RKO (cell line): ENCODE data around the gene TMA7.

ENCODE experiments used
- DNase-seq: peaks from one replicate; pipeline ENCODE4 v3.0.0-alpha.2; 2016; ENCODE audit warnings: low spot score

TMA7 gene

GRCh38 chr3:48423241-48423882 lies 16.7 kb upstream of the TMA7 start:
- DNase-seq: no peak

DNA sequence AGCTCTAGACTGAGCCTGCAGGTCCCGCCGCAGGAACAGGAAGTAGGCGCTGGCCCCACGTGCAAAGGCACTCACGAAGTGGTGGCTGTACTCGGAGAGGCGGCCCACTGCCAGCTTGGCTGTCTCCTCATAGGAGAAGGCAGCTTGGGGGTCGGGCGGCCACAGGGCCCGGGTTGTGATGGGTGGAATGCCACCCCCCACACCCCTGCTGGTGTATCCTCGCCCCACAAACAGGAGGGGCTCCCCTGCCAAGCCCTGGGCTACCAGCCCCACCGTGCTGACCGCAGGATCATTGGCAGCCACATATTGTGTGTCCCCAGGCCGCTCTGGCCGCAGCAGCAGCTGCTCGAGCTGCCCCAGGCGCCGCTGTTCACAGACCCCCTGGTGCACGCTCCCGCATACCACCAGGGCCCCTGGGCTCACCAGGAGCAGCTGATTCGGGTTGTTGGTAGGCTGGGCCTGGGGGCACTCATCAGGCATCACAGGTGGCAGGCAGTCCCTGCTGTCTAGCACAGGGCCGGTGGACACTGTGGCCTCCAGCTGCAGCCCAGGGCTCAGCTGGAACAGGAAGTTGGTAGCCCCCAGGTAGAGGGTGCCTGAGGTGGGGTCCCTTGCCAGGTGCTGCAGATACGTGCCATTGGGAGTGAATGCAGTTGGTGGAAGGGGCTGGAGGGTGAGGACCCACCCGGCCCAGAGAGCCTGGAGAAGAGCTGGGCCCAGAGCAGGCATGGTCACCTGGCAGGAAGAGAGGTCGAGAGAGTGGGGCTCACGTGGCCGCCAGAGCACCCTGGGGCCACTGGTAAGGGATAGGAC lies 16.0 kb upstream of the TMA7 start:
- DNase-seq: no peak

DNA sequence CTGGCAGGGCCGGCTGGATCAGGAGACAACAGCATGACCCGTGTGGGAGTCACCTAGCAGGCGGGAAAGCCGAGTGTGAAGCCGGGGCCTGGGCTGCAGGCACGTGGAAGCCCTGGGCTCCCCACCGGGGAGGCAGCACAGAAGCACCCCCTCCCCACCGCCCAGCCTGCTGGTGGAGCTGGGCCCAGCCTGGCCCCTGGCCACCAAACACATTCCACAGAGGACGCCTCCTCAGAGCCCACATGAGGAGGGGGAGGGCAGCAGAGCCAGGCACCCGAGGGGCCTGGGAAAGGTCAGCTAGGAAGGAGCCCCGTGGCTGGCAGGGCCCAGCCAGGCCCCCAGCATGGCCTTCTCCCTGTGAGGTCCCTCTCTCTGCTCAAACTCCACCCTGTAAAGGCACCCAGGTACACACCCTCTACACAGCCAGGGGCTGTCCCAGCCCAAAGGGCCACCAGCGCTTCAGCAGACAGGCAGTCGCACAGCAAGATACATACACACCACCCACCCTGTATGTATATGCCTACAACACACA lies 14.7 kb upstream of the TMA7 start:
- no peak for DNase-seq

GRCh38 chr3:48426401-48426909 lies 13.6 kb upstream of the TMA7 start:
- no peak for DNase-seq

DNA sequence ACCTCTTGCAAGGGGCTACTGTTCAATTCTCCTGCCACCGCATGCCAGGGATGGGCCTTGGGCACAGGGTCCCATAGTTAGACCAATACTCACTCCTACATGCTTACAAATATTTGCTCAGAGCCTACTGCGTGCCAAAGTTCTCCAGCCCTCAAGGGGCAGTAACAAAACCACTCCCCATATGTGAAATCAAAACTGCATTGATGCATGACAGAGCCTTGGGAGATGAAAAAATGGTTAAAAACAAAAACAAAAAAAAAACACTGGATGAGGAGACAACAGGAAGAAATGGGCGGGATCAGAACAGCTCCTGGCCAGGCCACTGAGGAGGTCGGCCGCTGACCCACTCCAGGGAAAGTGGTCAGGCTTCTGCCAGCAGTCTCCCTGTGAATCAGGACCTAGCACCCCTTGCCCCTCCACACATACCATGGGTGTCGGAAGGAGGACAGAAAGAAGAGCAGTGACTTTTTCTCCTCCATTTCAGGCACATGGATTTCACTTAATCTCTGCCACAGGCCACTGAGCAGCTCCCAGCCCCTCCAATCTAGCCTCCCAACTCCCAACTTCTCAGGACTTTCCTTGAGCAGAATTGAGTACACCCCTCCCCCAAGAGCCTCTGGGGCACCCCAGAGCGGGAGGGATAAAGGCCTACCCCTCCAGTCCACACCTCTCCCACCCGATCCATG lies 13.0 kb upstream of the TMA7 start:
- no peak for DNase-seq

GRCh38 chr3:48427630-48427962 lies 12.5 kb upstream of the TMA7 start:
- no peak for DNase-seq

GRCh38 chr3:48428088-48428571 lies 11.9 kb upstream of the TMA7 start:
- DNase-seq: no peak

GRCh38 chr3:48428572-48429316 lies 11.3 kb upstream of the TMA7 start:
- peak; percentile 38 for DNase-seq

- peak; percentile 49 for DNase-seq
Measured at GRCh38 chr3:48429317-48429959, 10.6 kb upstream of the TMA7 start.

DNA sequence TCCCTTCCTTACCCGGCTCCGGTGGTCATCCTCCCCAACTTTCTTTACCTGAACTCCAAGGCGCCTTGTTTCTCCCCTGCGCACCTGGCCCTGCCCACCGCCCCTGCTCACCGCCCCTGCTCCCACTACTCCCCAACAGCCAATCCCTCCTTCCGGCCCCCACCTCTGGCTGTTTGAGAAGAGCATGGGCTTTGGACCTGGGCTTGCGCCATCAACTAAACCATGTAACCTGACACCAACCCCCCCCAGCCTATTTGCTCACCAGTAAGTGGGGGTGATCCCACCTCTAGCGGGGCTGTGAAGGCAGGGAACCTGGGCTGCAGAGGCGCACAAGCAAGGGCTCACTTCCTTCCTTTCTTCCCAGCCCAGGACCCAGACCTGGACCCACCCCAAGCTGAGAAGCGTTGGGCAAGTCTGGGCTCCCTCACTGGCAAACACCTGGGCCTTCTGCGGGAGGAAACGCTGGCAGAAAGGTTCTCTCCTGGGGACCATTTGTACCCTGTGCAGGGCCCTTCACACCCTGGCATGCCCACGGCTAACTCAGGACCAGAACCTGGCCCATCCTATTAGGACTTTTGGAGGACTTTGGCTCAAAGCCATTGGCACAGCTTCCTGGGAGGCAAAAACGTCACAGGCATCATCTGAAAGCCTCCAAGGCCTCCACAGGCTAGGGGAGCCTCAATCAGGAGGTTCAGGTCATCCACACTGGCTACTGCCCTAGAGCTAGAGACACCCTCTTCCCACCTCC lies 9.9 kb upstream of the TMA7 start, which contains the start of gene PLXNB1:
TSS of gene PLXNB1 (minus strand) at position 127 of the 748 bp plus-strand sequence. CDS start 5,475 bp downstream, outside the sequence.
- DNase-seq: peak; percentile 61

DNA sequence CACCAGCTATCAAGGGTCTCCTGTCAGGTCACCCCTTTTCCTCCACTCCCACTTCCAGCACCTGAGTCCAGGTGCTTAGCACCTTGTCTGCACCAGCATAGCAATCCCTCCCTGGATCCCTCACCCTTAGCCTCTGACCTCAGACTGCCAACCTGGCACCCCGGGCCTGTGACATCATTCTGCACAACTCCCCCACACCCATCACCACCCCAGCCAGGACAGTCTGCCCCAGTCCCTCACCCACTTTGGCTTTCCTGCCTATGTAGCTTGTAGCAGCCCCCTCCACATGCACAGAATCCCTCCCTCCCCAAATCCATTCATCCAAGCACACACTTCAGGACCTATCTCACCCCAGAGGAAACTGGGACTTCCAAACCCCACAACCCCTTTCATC lies 9.4 kb upstream of the TMA7 start:
- DNase-seq: no peak

- no peak for DNase-seq
Measured at GRCh38 chr3:48431224-48432029, 8.6 kb upstream of the TMA7 start.

DNA sequence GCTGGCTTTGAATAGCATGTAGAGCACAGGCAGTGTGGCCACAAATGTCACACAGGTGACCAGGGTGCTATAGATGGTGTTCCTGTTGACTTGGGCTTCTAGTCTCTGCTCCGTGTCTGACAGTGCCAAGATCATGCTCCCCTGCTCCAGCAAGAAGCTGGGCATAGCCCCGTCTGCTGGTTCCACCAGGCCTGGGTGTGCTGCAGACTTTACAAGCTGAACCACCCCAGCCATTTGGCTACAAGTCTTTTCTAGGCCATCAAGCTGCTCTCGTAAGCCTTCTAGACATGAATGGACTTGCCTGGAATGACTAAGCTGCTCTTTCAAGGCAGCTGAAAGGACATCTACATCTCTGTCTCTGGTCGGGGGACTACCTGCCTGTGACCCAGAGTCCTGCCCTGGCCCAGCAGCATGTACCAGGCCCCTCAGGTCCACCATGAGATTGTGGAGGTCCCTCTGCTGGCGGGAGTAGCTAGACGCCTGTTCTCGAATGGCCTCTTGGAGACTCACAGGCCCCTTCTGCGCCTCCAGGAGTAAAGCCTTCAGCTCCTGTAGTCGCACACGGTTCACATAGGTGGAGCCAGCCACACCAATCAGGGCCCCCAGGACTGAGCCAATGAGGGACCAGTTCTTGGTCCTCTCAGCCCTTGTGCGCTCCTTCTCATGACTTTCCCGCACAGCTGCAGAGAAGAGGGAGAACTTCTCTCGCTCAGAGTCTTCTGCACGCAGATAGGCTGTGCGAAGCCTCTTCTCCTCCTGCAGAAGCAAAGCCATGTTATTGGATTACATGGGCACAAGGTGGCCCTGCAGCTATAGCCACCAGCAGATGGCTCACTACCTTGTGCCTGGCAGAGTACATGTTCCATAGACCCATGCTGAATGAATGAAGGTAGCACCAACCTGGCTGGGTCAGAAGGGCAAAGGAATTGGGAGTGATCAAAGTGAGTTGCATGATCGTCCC lies 7.4 kb upstream of the TMA7 start:
- no peak for DNase-seq

DNA sequence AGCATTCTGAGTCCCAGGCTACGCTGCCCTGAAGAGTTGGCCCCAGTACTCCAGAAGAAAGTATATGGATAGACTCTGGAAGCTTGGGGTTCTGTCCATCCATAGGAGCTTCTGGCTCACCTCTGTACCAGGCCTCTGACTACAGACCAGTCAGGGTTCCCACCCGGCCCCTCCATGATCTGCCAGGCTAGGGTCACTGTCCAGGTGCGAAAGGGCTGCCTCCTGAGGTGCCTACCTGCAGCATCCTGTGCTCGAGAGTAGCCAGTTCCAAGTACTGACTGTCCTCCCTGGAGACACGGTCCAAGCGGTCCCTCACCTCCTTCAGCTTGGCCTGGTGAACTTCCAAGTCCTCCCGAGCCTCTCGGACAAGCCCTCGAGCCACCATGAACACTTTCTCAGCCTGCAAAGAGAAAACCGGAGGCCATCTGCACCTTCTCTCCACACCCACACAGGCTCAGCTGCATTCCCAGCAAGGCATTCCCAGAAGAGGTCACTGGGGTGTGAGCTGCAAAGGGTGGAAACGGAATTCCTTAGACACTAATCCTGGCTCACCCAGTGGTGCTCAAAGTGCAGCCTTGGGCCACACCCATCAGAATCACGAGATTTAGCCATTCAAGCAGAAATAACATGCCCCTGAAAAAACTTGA lies 6.5 kb upstream of the TMA7 start:
- no peak for DNase-seq

DNA sequence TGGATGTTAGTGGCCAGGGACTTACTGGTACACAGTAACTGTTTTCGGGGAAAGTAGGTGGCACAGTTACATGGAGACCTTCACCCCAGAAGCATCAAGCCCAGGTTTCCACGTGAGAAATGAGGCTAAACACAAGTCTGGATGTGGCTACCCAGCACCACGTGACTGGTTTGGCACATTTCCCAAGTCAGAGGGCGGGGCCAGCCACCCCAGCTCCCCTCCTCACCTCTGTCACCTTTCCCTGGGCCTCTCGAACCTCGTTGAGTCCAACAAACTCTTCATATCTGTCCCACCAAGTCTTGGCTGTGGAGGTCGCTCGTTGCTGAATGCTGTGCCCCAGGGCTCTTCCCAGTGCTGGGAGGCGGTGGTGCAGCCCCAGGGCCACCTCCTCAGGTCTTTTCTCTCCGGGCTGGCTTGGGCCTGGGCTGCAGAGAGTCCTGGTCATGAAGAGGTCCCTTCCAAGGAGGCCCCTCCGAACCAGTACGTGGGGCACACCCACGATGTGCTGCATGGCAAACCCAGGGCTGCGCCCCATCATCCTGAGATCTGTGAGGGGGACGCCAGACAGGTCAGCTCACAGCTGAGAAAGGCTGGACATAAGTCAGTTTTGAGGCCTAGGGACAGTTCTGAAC lies 5.3 kb upstream of the TMA7 start:
- no peak for DNase-seq

- no peak for DNase-seq
Measured at GRCh38 chr3:48435223-48435595, 4.8 kb upstream of the TMA7 start.

- DNase-seq: peak; percentile 86
Measured at GRCh38 chr3:48435774-48436476, 4.1 kb upstream of the TMA7 start.
